Stimulated activated CD4-positive, alpha-beta T cell treated with anti-CD3 and anti-CD28 coated beads, Interleukin-15, amount 100 ng/mL, for 48 hours (primary cell): ENCODE results near the gene SNIP1.
"Not testable (repeated sequence)": the region's sequence is repeated elsewhere in the genome, so short reads cannot be mapped to it uniquely, and the experiment has no call there.

Experiments used
- DNase-seq, 2 donors: peaks; one replicate each; pipeline ENCODE4 v3.0.0-alpha.2; 2020; ENCODE audit warnings: low read depth in 2 of 2

Gene SNIP1

GRCh38 chr1:37513795-37514349, 40.2 kb downstream of the SNIP1 start:
- DNase-seq = peak; percentile 56 to 57

- no peak for DNase-seq
Measured at GRCh38 chr1:37509181-37509580, 44.9 kb downstream of the SNIP1 start.

DNA sequence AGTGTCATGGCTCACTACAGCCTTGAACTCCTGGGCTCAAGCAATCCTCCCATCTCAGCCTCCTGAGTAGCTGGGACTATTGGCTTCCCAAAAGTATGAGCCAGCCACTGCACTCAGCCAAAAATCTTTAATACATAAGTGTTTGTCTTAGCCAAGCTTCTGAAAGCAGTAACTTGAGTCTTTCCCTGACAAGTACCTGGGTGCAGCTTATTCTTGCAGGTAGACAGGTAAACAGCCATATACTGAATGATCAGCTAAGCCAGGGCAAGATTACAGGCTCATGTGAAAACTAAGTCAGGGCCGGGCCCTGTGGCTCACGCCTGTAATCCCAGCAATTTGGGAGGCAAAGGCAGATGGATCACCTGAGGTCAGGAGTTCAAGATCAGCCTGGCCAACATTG, 47.4 kb downstream of the SNIP1 start:
- DNase-seq = no peak

DNA sequence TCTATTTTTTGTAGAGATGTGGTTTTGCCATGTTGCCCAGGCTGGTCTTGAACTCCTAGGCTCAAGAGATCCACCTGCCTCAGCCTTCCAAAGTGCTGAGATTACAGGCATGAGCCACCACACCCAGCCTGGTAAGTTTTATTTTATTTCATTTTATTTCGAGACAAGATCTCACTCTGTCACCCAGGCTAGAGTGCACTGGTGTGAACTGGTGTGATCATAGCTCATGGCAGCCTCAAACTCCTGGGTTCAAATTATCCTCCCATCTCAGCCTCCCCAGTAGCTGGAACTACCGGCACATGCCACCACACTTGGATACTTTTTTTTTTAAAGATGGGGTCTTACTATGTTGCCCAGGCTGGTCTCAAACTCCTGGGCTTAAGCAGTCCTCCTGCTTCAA, 51.3 kb downstream of the SNIP1 start:
- not testable (repeated sequence) for DNase-seq

- DNase-seq = no peak
Measured at GRCh38 chr1:37502104-37502503, 52.0 kb downstream of the SNIP1 start.

DNA sequence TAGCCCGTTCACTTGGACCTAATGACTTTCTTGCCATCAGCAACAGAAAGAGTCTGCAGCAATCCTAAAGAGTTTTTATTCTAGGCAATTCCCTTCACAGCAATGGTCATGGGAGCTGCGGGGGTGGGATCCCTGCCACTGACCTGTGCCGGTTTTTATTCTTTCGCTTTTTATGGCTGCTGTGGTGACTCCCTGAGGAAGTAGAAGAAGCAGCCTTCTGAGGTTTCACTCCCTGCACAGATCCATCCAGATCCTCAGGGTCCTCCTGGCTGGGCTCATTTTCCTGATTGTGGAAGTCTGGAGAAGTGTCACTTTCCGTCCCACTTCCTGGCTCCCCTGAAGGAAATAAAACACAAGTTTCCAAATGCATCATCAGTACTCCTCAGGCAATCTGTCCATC, 52.4 kb downstream of the SNIP1 start:
- no peak for DNase-seq

DNA sequence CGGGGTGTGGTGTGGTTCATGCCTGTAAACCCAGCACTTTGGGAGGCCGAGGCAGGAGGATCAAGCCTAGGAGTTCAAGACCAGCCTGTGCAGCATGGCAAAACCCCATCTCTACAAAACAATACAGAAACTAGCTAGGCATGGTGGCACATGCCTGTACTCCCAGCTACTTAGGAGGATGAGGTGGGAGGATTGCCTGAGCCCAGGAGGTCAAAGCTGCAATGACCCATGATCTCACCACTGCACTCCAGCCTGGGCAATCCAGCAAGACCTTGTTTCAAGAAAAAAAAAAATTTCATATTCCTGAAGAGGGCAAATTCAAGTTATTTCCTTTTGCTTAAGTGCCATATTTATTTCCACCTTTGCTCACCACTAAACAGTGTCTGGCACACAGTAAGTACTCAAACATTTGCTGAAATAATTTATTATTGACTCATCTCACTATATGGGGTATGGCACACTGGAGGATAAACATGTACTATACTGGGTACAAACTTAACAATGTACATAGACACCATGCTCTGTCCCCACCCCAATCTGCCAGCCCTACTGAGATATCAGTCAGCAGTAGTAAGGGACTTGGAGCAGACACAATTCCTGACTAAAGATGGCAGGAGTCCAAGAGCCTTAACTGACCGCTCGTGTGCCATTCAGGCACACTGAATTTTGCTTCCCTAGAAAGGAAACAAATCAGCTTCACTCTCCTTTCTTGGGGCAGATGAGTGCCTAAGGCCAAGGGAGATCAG, 55.0 kb downstream of the SNIP1 start:
- DNase-seq = no peak

DNA sequence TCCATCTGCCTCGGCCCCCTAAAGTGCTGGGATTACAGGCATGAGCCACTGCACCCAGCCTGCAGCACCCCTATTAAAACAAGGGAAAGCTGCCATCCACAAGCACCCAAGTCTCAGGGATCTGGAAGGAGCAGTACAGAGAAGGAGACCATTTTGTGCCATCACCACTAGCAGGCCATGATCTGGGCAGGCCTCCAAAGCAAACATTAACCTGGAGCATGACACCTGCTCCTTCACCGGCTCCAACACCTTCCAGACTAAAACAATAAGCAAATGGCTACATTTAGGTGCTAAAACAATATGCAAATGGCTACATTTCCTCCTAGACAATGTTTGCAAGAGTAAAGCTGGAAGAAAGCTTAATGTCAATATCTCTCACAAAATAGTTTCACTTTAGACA, 56.3 kb downstream of the SNIP1 start:
- DNase-seq = no peak

DNA sequence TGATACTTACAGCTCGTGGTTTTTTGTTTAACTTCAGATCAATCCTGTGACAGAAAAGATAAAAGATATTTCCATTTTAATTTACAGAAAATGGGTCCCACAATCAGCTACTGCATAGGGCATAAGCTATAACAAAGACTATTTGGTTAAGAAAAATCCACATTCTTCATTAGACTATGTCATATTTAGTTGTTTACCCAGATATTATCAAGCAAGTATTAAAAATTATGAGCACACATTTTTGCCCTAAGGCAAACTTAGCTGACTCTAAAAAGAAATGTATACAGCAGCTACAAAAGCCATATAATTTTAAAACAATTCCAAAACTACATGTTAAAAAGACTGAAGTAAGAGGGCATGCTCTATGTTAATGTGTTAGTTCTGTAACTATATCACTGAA, 58.2 kb downstream of the SNIP1 start:
- DNase-seq = no peak

- no peak for DNase-seq
Measured at GRCh38 chr1:37493336-37494098, 60.6 kb downstream of the SNIP1 start.

GRCh38 chr1:37487619-37487984, 66.5 kb downstream of the SNIP1 start:
- no peak for DNase-seq

DNA sequence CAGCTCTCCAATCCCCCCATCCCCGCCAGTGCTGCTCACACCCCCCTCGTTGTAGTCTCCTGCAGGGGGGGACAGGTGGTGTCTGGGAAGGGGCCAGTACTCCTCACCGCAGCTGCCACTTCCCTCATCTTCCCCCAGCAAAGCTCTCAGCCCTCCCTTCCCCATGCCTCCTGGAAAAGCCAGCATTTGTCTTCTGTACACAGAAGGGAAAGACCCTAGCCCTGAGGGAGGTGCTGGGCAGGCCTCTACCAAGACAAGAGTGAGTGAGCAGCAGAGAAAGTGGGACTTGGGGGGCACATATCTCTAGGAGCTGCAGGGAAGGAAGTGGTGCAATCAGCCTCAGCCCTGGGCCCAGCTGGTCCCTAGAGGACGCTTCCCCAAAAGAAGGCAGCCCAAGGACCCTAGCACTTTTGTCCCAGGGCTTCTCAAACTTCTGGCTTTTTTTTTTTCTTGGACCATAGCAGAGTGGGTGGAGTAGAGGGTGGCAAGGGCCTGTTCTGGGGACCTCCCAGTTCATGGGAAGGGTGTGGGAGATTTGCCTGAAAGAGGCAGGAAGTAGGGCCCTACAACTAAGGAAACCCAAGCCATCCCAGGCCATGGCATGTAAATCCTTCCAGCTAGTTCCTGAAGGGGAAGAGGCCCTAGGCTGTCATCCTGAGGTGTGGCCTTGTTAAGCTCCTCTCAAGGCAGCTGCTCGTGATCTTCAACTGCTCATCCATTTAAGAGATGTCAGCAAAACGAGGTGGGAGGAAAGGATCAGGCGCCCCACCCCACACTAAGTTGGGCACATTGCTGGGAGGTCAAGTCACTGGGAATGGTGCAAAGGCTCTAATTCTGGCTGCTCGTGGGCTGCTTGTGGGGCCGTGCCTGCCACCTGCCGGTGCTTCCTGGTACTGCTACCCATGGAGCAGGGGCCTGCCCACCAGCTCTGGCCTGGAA, 67.1 kb downstream of the SNIP1 start:
- DNase-seq = peak in 1 of 2 donors; percentile 61

DNA sequence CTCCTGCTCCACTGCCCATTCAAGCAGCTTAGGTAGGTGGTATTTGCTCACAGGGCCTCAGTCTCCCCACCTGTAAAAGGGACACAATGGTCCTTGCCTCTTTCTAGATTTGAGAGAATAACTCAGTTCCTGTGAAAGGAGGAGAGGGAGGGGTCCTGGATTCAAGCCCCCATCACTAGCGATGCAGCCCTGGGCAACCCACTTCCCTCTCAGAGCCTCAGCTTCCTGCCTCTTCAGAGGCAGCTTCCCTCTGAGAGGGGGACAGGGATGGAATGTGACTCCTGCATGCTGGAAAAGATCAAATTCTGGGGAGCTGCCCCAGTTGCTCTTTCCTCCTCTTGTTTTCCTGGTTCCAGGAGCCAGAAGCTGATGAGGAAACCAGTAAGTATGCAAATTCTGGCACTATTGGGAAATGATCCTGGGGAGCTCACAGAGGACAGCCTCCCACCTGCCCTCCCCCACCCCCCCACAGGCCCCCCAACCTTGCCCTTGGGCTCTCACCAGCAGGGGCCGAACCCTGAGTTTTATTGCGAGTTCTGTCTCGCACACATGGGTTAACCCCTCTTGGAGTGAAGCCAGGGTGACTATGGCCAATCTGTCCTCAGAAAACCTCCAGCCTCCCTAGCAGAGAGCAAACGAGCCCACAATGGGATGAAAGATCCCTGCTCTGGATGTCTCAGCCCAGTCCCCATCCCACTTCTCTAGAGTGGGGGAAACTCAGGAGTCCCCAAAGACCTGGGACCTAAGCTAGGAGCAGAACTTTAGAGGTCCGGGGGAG, 68.0 kb downstream of the SNIP1 start:
- DNase-seq = no peak
